Measurements from ENCODE around the gene DLGAP1.

- no peak for TF ChIP-seq EP300 (IDR thresholded peaks at IDR 0.05; ENCODE audit: borderline replicate concordance)
- TF ChIP-seq CEBPB (IDR thresholded peaks at IDR 0.05), result no peak
- TF ChIP-seq, protein P1, sequence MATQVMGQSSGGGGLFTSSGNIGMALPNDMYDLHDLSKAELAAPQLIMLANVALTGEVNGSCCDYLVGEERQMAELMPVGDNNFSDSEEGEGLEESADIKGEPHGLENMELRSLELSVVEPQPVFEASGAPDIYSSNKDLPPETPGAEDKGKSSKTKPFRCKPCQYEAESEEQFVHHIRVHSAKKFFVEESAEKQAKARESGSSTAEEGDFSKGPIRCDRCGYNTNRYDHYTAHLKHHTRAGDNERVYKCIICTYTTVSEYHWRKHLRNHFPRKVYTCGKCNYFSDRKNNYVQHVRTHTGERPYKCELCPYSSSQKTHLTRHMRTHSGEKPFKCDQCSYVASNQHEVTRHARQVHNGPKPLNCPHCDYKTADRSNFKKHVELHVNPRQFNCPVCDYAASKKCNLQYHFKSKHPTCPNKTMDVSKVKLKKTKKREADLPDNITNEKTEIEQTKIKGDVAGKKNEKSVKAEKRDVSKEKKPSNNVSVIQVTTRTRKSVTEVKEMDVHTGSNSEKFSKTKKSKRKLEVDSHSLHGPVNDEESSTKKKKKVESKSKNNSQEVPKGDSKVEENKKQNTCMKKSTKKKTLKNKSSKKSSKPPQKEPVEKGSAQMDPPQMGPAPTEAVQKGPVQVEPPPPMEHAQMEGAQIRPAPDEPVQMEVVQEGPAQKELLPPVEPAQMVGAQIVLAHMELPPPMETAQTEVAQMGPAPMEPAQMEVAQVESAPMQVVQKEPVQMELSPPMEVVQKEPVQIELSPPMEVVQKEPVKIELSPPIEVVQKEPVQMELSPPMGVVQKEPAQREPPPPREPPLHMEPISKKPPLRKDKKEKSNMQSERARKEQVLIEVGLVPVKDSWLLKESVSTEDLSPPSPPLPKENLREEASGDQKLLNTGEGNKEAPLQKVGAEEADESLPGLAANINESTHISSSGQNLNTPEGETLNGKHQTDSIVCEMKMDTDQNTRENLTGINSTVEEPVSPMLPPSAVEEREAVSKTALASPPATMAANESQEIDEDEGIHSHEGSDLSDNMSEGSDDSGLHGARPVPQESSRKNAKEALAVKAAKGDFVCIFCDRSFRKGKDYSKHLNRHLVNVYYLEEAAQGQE (IDR thresholded peaks at IDR 0.05; ENCODE audit: low read depth), result no peak
- no peak for TF ChIP-seq RAD21 (IDR thresholded peaks at IDR 0.05; ENCODE audit: low read depth)
- TF ChIP-seq, protein P2, sequence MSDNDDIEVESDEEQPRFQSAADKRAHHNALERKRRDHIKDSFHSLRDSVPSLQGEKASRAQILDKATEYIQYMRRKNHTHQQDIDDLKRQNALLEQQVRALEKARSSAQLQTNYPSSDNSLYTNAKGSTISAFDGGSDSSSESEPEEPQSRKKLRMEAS (IDR thresholded peaks at IDR 0.05), result no peak
- TF ChIP-seq FOXM1 (IDR thresholded peaks at IDR 0.05; ENCODE audit: borderline replicate concordance, low read depth), result no peak
- TF ChIP-seq TAF1 (IDR thresholded peaks at IDR 0.05; ENCODE audit: low read depth), result no peak
- TF ChIP-seq YY1 (IDR thresholded peaks at IDR 0.05; ENCODE audit: low read depth), result no peak
- no peak for TF ChIP-seq EGR1 (IDR thresholded peaks at IDR 0.05)
- 0 out of 2 replicates have a peak, but pooled peaks have one; percentile 24 for TF ChIP-seq TEAD4 (IDR thresholded peaks at IDR 0.05)
Observed at GRCh38 chr18:3526421-3527354, 928.4 kb downstream of the DLGAP1 start.

All from Ishikawa (cell line).